ENCODE measurements around the gene ROR1.

Gene ROR1

DNA sequence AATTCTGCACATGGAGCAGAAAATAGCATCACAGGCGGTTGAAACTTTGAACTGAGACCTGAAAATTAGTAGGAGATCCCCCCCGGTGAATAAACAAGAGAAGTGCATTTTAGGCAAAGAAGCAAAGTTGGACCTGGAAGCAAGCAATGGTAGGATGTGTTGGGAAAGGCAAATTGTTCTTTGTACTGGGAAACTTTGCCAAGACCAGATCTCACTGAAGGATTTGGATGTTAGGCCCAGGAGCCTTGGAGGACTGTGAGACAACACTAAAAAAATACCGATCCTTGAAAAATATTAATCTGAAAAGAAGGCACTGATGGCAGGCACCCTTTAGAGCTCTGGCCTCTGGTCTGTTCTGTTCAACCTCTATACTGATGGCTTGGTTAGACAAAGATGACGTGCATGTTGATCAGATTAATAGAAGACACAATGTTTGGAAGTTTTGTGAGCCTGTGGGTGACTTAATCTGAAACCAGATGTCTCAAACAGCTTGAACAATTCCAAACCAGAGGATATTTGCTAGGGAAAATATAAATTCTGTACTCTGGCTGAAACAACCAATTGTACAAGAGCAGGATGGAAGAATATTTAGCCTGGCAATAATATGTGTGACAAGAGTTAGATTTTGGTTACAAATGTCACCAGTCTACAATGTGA, 108.4 kb downstream of the ROR1 start:
- no peak for TF ChIP-seq CTCF (IDR thresholded peaks at IDR 0.05; ENCODE audit: low read depth, low read length, missing control alignments)
- DNase-seq (ENCODE audit: extremely low read depth, low read depth) = no peak
- H3K4me3 ChIP-seq (replicated peaks; ENCODE audit: low read depth, low read length) = no peak overlapping the region

DNA sequence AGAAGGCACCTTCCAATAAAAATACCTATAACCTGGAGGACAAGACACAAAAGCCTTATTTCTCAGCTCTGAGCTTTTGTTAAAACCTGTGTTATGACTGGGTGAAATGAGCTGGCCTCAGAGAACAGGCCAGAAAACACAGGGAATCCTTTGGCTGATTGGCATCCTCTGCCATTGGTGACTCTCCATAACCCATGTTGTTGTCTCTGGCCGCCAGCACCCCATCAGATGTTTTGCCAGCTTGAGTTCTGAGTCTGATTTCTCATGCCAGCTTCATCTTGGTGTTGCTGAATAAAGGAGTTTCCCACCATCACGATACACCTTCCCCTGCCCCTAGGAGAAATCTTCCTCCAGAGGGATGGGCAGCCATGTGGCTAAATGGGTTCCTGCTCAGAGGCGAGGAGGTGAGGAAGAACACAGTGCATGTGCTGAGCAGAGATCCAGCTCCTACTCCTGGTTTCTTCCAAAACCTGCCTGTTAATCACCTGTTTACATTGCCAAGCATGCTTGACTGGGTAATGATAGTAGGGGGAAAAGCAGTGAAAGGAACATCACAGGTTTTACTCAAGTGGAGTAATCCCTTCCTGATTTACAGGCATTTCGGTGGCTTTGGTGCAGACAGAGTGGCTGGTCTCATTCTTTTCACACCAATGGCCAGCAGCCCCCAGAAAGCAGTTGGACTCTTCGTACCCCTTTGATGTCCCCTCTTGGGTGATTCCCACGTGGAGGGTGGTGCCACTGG, 109.8 kb downstream of the ROR1 start:
- no peak overlapping the region for H3K4me3 ChIP-seq (replicated peaks; ENCODE audit: low read depth, low read length)
- DNase-seq (ENCODE audit: extremely low read depth, low read depth) = no peak
- no peak for TF ChIP-seq CTCF (IDR thresholded peaks at IDR 0.05; ENCODE audit: low read depth, low read length, missing control alignments)

DNA sequence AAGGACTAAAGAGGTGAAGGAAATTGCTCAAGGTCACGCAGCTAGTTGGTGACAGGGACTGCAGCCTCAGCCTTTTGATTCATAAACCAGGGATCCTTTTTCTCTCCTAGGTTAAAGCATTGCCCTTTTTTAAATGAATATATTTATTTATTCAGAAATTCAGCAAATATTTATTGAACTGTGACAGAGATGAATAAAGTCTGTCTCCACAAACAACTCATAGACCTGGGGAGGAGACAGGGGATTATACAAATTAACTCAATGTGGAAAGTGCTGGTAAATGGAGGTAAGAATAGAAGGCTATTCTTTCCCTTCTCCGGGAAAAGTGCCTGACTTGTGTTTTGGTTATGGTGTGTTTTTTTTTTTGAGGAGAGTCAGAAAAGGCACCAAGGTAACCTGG, 110.7 kb downstream of the ROR1 start:
- no peak for TF ChIP-seq CTCF (IDR thresholded peaks at IDR 0.05; ENCODE audit: low read depth, low read length, missing control alignments)
- H3K4me3 ChIP-seq (replicated peaks; ENCODE audit: low read depth, low read length) = no peak overlapping the region
- DNase-seq (ENCODE audit: extremely low read depth, low read depth) = no peak

DNA sequence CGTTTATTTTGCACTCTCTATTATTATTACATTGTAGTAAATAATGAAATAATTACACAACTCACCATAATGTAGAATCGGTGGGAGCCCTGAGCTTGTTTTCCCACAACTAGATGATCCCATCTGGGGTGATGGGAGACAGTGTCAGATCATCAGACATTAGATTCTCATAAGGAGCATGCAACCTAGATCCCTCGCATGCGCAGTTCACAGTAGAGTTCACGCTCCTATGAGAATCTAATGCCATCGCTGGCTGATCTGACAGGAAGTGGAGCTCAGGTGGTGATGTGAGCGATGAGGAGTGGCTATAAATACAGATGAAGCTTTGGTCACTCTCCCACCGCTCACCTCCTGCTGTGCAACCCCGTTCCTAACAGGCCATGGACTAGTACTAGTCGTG, 112.1 kb downstream of the ROR1 start:
- no peak for TF ChIP-seq CTCF (IDR thresholded peaks at IDR 0.05; ENCODE audit: low read depth, low read length, missing control alignments)
- no peak for DNase-seq (ENCODE audit: extremely low read depth, low read depth)
- no peak overlapping the region for H3K4me3 ChIP-seq (replicated peaks; ENCODE audit: low read depth, low read length)

DNA sequence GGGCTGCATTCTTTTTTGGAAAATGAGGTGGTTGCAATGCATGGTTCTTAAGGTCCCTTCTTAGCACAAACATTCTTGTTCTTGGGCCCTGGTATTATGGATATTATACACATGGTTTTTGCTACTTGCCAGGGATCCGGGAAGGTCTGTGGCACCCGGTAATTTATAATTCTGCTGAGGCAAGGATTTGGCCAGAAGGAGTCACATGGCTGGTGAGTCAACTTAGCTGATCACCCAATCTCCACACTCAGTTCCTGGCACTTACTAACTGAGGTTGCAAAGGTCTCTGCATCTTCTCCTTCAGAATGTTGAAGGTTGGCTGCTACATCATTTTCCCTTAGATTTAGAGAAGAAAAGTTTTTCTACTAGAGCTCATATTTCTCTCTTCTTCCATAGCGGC, 112.5 kb downstream of the ROR1 start:
- TF ChIP-seq CTCF (IDR thresholded peaks at IDR 0.05; ENCODE audit: low read depth, low read length, missing control alignments) = no peak

DNA sequence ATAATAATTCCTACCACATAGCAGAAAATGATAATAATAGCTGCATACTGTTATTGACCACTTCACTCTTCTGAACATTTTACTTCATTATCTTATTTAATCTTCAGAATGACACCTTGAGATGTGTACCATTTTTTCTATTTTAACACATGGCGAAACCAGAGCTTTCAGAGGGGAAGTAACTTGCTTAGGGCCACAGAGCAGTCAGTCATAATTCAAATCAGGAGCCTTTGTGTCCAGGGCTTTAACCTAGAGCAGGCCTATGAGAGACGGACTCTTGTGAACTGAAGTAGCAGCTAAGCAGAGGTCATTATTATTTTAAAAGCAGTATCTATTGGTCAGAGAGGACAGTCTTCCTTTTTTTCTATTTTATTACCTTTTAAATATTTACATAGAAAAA, 114.0 kb downstream of the ROR1 start:
- no peak for TF ChIP-seq CTCF (IDR thresholded peaks at IDR 0.05; ENCODE audit: low read depth, low read length, missing control alignments)
- no peak overlapping the region for H3K4me3 ChIP-seq (replicated peaks; ENCODE audit: low read depth, low read length)
- DNase-seq (ENCODE audit: extremely low read depth, low read depth) = no peak

More for the DNA sequence above, 112.5 kb downstream of the ROR1 start:
- DNase-seq (ENCODE audit: extremely low read depth, low read depth) = no peak
- no peak overlapping the region for H3K4me3 ChIP-seq (replicated peaks; ENCODE audit: low read depth, low read length)
